ENCODE data around the gene TSPAN5.

Gene TSPAN5

DNA sequence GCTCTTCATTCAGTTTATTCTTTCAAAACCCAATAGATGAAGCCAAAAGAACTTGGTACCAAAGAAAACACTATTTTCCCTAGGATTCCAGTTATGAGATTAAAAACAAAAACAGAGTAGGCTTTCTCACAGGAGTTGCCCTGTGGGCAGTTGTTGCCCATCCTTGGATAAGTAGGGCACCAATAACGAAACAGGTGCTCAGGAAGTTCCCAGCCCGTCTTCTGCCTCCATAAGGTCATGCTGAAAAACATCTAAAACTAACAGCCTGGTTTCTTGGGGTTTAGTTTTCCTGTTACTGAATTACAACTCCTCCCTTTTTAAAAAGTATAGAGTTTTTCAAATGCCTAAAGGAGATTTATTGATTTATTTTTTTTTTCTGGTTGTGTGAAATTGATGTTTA, 14.7 kb downstream of the TSPAN5 start:
- DNase-seq (ENCODE audit: low read depth), result no peak

DNA sequence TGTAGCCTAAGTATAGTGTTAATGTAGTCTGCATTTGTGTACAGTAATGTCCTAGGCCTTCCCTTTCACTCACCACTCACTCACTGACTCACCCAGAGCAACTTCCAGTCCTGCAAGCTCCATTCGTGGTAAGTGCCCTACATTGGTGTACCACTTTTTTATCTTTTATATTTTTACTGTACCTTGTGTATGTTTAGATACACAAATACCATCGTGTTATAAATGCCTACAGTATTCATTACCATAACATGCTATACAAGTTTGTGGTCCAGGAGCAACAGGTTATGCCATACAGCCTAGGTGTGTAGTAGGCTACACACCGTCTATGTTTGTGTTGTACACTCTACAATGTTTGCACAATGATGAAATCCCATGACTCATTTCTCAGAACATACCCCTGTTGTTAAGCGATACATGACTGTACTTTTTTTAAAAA, 15.4 kb downstream of the TSPAN5 start:
- no peak for DNase-seq (ENCODE audit: low read depth)

DNA sequence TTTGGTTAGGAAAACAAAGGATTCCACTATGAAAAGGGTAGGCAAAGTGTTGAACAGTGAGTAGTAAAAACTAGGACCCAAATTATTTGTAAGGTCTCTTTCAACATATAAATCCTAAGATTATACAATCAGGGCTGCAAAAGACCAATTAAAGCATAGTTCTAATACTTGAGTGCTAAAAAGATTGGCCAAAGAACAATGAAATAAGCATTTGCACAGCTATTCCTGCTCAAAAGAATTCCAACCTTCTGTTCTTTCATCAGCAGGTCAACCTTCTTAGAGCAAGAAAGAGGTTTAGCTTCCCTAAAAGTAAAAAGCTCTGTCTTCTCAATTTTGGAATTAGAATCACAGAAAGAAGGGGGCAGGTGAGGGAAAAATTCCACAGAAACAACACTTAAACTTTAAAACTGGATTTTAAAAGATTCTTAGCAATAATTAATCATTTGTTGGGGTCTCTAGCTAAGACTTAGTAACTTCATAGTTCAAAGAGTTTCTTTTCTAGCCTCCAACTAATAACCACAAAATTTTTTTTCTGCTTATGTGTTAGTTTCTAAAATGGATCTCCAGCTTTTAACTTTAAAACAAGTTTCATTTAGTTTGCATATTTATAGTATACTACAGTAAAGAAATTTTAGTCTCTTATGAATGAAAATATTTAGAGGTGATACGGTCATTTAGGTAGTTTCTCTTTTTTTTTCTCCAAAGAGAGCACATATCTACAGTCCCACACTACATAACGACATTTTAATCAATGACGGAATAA, 16.3 kb downstream of the TSPAN5 start:
- no peak for DNase-seq (ENCODE audit: low read depth)

DNA sequence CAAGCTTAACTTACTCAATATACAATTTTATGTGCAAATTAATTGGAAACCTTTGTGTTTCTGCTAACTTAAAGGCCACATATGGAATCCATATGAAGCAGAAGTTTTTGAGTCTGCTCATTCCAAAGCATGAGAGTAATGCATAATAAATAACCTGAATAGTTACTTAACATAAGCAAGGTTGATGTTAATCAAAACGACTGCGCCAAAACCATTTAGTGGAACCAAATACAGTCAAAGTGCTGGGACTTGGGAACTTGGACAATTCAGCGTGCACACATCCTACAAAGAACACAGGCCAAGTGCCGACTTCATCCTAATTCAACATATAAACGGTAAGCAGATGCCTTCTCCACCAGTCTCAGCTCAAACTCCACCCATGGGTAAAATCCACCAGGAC, 17.0 kb downstream of the TSPAN5 start:
- DNase-seq (ENCODE audit: low read depth), result no peak

DNA sequence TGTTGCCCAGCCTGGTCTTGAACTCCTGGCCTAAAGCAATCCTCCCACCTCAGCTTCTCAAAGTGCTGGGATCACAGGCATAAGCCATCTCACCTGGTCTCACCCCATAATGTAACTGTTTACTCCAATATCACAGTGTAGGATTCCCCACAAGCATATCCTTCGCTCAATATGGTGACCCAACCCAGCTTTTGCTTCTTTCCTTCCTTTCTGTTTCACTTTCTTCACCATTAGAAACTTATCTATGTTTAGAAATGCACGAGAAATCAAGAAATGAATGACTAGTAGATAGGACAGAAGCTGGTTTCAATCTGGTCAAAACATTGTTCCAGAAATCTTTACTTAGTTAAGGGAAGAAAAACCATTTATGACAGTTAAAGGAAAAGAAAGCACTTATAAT, 18.9 kb downstream of the TSPAN5 start:
- no peak for DNase-seq (ENCODE audit: low read depth)

DNA sequence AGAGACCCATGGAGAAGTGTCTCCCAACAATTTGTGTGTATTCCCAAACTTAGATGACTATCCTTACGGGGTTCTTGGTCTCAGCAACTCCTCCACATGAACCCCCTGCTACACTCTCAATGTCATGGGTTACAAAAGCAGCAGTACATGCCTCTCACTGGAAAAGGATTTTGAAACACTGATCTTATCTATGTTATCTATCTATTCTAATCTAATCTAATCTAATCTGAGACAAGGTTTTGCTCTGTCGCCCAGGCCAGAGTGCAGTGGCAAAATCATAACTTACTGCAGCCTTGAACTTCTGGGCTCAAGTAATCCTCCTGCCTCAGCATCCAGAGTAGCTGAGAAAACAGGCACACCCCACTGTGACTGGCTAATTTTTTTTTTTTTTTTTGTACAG, 19.3 kb downstream of the TSPAN5 start:
- DNase-seq (ENCODE audit: low read depth), result no peak

DNA sequence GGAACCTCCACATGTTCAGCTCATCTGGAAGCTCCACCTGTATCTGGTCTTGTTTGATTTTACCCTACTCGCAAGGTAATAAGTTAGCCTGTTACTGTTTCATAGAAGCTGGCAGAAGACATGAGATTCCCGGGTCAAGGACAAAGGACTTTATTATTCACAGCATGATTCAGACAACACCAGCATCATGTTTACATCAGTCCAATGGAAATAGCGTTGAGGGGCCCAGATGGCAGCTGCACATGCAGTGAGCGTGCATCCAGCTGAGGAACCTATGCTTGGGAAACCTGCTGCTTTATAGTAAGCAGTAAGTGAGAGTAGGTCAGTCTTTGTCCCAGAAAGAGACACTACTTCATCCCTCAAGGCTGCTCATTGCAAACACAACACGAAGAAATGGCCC, 19.8 kb downstream of the TSPAN5 start:
- DNase-seq (ENCODE audit: low read depth), result no peak

DNA sequence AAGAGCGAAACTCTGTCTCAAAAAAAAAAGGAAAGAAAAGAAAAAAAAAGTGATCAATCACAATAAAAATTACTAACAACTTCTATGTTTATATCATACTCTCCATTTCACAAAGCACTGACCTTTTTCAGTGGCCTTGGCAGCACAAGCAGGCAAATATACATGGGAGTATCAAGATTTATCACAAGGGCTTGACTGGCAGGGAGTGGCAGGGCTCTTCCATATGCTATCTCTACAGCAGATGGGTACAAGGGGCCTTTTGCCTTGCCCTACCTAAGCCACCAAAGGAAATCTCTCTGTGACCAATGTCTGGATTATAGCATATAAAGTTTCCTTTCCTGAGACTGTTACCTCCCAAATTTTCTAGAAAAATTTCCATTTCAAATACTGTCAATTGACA, 24.4 kb downstream of the TSPAN5 start:
- no peak for DNase-seq (ENCODE audit: low read depth)

DNA sequence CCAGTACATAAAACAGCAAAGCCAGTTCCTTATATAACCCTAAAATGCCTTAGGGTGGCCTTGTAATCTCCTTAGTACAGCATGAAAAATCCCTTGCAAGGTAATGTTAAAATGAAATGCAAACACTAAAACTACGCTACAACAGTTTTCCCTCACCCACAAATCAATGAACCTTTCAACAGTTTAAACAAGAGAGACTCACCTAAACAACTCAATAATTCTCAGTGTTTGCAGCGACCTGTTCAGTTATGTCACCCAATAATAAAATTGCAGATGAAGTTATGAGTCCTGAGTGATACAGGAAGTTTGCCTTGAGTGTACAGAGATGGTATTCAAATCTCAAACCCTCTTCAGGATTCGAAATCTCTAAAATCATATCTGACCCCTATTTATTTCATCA, 25.3 kb downstream of the TSPAN5 start:
- DNase-seq (ENCODE audit: low read depth), result no peak

DNA sequence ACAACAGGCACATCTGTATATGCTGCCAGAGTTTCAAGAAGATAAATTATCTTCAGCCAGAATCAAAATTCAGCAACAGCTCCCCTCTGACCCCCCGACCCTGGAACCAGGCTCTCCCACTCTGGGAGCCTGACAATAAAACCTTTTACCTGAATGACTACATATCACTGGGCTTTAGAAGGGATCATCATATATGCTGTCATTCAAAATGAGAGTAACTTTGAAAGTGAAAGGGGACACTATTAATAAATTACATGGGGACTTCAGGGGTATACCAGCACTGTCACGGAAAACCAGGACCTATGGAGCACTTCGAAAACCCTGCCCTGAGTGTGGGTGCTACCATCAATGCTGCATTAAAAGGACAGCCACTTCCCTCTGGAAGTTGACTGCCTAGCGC, 26.2 kb downstream of the TSPAN5 start:
- DNase-seq (ENCODE audit: low read depth), result no peak

DNA sequence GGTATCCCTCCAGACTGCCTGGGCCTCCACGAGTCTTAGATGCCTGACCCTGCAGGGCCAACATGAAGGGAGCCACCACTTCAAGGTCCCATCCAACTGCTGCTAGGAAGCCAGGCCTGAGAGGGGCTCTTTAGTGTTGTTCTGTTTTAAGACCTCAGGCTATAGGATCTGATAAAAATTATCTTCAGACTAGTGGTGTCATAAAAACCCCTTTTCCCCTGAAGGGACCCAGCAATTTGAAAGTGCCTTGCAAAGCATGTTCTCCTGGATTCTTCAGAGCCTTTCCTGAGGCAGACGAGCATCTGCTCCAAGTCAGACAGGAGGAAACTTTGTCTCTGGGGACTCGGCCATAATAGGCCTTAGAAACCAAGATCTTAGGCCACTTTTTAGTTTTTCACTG, 26.9 kb downstream of the TSPAN5 start:
- no peak for DNase-seq (ENCODE audit: low read depth)

DNA sequence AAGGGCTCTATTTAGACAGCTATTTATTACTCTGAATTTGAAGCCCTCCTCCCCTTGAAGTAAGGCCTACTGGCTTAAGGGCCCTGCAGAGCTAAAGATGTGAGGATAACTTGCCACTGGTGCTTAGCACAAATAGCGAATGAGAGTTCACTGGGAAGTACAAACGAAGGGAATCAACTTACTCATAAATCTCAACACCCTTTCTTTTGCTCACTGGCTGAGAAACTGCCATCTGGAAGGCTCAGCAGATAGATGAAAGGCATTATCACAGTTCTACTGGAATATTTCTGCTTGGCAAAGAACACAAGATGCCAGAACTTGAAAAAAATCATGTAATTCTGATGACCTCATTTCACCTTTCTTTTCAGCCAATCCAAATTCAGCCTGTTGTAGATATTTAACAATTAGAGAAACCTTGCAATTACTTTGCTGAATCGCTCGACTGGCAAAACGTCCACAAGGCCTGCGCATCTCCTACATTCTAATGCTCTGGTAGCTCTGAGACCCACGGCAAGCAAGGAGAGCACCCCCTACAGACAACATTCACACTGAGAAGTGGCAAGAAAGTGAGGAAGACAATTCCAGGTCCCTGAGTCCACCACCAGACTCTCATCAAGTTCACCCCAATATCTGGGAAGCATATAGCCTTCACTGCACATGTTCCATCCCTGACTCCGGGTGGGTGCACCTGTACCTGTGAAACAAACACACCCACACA, 27.5 kb downstream of the TSPAN5 start:
- DNase-seq (ENCODE audit: low read depth), result no peak

DNA sequence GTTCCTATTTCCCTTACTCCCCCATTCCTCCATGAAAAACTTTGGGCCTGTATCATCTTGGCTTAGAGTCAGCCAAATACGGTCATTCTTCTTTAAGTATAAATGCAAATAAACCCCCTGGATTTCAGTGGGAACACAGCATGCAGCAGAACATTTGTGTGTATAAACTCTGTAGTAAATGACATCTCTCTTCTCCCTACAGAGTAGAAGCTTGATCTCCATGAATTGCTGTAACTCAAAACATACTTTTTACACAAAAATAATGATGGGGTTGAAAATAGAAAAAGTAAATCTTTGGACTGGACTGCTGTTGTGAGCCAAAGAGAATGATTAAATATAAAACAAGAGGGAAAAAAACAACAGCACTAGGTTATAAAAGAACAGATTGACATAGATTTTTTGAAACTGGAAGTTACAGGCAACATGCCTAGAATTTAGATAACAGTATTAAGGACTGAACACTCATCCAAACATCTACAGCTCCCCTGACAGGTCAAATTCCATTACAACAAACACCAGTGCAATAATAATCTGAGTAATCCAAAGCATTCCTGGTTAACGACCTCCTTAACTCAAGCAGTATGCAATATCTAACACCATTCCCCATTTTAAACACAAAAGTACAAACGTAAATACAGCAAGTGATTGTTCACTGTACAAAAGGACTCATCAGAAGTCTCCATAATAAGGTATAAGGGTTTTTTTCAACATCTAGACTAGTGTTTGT, 30.7 kb downstream of the TSPAN5 start:
- no peak for DNase-seq (ENCODE audit: low read depth)

DNA sequence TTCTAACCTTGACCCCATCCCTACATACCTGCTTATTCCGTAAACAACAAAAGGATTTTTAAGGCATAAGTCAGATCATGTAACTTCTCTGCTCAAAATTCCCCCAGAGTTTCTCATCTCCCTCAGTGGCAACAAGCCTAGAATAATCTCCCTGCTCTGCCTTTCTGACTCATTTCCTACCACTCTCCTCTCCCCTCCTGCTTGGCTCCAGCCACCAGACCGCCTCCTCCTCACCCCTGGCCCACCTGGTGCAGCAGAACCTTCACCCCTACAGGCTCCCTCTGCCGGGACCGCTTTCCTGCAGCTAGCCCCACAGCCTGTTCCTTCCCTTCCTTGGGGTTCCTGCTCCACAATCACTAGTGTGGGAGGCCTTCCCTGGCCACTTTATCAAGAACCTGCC, 32.1 kb downstream of the TSPAN5 start:
- no peak for DNase-seq (ENCODE audit: low read depth)

DNA sequence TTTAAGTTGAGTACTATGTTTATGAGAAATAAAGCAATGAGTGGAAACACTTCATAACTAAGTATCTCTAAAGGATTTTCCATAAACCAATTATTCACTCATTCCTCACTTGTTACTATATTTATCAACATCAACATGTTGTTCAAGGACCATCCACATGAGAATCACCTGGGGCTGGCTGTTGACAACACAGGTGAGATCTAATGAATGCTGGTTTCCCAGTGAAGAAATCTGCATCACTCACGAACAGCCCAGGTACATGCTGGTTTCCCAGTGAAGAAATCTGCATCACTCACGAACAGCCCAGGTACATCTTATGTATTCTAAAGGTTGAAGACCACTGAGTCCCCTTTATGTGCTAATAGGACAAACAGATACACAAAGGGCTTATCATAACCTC, 32.5 kb downstream of the TSPAN5 start:
- DNase-seq (ENCODE audit: low read depth), result no peak

DNA sequence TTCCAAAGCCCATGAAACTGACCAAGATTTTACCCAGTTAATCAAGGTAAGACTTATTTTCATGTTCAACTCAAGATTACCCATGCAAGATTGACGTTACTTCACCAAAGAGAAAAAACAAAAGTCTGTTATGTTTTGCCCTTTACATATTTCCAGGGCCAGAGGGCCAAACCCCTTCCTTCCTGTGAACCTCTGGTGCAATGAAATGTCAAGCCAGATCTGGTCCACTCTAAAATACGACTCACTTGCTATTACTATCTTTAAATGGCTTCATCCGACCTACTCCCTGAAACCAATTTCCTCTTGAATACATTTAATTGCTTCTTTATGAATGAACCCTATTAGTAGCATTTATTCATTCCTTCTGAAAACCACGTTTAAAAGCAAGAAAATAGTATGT, 33.0 kb downstream of the TSPAN5 start:
- DNase-seq (ENCODE audit: low read depth), result no peak

DNA sequence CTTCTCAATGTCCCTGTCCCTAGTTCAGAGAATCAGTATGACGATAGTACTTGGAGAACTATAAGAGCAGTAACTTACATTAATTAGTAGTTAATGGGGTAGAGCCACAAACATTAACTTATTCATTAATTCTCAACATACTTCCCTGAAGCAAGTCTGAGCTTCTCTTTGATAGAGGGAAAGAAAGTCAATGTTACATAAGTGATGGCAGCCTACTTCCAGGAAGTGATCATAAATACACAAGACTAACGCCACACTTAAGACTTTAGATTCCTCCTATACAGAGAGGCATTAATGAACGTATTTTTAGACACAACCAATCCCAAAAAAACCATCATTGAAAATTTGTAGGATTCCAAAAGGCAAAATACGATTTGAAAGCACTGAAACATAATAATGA, 33.8 kb downstream of the TSPAN5 start:
- no peak for DNase-seq (ENCODE audit: low read depth)

DNA sequence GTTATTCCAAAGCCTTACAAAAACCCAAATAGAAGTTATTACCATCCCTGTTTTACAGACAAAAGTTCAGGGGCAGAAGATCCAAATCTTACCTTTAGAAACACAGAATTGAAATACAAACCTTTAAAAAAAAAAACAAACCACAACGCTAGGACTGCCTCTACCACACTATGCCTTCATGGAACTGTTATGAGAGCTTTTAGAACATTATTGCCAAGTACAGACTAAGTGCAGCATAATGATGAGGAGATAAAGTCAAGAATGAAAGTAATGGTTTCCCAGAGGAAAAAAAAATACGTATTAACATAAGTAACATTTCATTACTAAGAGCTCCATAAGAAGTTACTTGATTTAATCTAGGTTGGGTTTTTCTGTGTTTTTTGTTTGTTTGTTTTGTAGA, 34.3 kb downstream of the TSPAN5 start:
- no peak for DNase-seq (ENCODE audit: low read depth)

DNA sequence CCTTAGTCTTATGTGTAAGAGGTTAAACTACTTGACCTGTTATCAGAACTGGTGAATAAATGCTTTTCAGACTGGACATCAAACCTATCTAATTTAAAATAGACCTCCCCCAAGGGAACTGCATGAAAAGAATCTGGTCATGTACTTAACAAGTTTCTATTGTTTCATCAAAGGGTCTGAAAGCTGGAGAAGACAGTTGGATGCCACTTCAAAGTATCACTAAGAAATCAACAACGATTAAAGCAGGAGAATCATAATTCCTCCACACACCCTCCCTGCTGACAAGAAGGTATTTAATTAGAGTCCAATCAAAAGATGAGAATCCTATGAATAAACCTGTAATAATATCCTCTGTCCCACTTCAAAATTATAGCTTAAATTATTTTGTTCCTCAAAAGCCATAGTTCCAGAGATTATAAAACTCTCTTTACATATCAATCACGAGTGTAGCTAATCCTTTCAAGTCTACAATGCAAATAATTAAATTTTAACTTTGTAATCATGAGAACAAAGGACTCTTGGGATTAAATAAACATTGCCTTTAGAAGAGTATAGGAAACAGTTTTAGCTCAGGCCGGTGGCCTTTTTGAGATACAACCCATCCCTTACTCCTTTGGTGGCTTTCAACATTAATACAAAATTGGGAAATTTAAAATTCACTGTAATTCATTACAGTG, 35.1 kb downstream of the TSPAN5 start:
- DNase-seq (ENCODE audit: low read depth), result no peak

DNA sequence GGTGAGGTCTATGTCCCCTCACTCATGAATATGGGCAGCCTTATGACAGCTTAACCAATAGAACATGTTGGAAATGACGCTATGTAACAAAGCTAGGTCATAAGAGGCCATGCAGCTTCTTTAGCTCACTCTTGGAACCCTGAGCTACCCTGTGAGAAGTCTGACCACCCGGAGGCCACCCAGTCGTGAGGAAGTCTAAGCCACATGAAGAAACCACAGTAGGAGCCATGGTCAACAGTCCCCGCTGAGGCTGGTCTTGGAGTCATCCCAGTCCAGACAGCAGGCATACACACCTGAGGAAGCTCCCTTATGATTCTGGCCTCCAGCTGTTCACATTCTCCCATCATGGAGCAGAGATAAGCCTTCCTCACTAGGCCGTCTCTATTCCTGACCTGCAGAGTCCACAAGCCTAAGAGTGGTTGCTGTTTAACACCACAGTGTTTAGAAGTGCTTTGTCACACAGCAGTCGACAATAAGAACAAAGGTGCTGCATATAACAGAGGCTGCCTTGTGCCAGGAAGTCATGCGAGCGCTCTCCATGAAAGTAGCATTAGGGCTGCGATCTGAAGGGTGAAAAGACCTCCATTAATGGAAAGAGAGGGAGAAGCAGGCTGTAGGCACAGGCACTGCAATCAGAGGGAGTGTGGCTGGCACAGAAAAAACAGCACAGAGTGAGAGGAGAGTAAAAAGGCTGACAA, 38.2 kb downstream of the TSPAN5 start:
- DNase-seq (ENCODE audit: low read depth), result no peak

DNA sequence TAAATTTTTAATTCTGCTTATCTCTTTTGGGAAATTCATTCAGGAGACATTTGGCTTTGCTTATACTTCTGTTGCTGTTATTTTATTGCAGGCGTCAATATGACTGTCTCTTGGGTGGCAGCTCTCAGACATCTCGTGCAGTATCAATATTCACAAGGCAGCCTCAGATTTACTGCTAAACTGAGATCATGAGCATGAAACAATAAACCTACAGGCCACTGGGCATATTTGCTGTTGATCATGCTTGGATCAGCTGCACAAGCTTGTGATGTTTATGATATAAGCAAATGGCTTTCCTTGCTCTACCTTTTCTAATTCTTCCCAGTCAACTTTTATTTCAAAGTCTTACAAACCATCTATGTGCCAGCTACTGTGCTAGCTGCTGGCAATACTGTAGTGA, 39.2 kb downstream of the TSPAN5 start:
- no peak for DNase-seq (ENCODE audit: low read depth)

DNA sequence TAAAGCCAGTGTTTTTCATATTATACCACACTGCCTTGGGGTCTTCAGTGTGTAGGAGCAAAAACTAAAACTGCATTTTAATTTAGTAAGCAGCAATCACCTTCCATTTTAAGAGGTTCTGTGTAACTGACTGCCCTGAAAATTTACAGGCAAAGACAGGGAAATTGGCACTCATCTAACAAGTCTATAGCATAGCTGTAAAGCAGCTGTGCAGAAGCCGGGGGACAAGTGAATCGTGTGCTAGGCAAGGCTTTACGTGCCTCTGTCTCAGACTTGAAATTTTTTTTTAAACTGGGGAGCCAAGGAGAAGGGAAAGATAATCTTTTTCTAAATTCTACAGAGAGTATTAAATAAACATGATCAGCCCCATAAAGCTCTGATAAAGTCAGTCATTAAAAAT, 39.7 kb downstream of the TSPAN5 start:
- no peak for DNase-seq (ENCODE audit: low read depth)

Data from T follicular helper cell (primary cell).